Calu3 (cell line): ENCODE measurements around the gene EEF2. TPM values are rescaled to one million over a fixed set of nuclear protein-coding genes. Genes with fewer than 3 reads are reported as not detected.
"Not testable (repeated sequence)": the region's sequence is repeated elsewhere in the genome, so short reads cannot be mapped to it uniquely, and the experiment has no call there.

ENCODE experiments used
- BruUV-seq: library from RNA; stranded (reverse); fragments of 400-500 nt; replicated peaks from 2 replicates; lab custom pipeline; 2021; lab: Mats Ljungman, UMichigan
- CTCF ChIA-PET: fragments of 300-600 bp; sonication (Branson Sonifier 250); formaldehyde crosslinking; loops from one replicate; lab custom pipeline; 2022; ENCODE audit warnings: antibody characterized with exemption; lab: Charles Lee
- DNase-seq: peaks from one replicate; pipeline ENCODE4 v3.0.0; 2022
- H3K27ac Mint-ChIP-seq: one replicate; pipeline ENCODE4 v1.8.0; 2022; ENCODE audit warnings: mixed read lengths; ENCODE audit not compliant: unreplicated experiment
- H3K27me3 Mint-ChIP-seq: one replicate; pipeline ENCODE4 v1.8.0; 2022; ENCODE audit warnings: mixed read lengths; ENCODE audit not compliant: unreplicated experiment
- H3K36me3 Mint-ChIP-seq: one replicate; pipeline ENCODE4 v1.8.0; 2022; ENCODE audit warnings: mild to moderate bottlenecking, moderate library complexity, mixed read lengths; ENCODE audit not compliant: insufficient read depth, unreplicated experiment
- H3K4me1 Mint-ChIP-seq: one replicate; pipeline ENCODE4 v1.8.0; 2022; ENCODE audit warnings: mild to moderate bottlenecking, low read depth, mixed read lengths; ENCODE audit not compliant: unreplicated experiment
- H3K4me3 Mint-ChIP-seq: one replicate; pipeline ENCODE4 v1.8.0; 2022; ENCODE audit warnings: mild to moderate bottlenecking, low read depth, moderate library complexity, mixed read lengths; ENCODE audit not compliant: unreplicated experiment
- H3K9me3 Mint-ChIP-seq: one replicate; pipeline ENCODE4 v1.8.0; 2022; ENCODE audit warnings: low read depth, mixed read lengths; ENCODE audit not compliant: unreplicated experiment
- intact Hi-C: fragments of 100-400 bp; cut with micrococcal nuclease; formaldehyde crosslinking; loops from one replicate; pipeline ENCODE4 v1.10.0; 2022; ENCODE audit not compliant: unreplicated experiment
- total RNA-seq: library from RNA; stranded (reverse); gene quantifications from 2 replicates; pipeline ENCODE4 v1.2.3, GENCODE V29; 2022
- TF ChIP-seq, protein P1 (sequence below): fragments of 200-600 bp; IDR thresholded peaks from one replicate; pipeline ENCODE4 v1.8.0; 2022; ENCODE audit warnings: antibody characterized with exemption; ENCODE audit not compliant: unreplicated experiment

EEF2 gene
- total RNA-seq, 1 experiment from 2014 or later, result 1,166 TPM

DNA sequence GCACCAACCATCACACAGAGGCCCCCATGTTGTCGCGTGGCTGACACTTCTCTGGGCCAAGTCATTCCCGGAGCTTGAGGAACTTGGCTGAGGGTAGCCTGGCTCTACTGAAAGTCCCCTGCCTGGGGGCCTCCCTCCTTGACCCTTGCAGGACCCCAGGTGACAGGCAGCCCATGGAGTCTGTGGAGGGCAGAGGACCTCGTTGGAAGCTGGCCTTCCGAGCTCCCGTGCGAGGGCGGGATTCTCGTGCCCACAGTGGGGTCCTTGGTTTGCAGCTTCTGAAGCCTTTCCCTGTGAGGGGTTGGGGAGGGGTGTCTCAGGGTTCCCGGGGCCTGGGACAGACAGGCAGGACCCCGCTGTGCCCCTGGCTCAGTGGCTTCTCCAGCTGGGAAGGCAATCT is 36.0 kb downstream of the EEF2 start:
- TF ChIP-seq, protein P1, sequence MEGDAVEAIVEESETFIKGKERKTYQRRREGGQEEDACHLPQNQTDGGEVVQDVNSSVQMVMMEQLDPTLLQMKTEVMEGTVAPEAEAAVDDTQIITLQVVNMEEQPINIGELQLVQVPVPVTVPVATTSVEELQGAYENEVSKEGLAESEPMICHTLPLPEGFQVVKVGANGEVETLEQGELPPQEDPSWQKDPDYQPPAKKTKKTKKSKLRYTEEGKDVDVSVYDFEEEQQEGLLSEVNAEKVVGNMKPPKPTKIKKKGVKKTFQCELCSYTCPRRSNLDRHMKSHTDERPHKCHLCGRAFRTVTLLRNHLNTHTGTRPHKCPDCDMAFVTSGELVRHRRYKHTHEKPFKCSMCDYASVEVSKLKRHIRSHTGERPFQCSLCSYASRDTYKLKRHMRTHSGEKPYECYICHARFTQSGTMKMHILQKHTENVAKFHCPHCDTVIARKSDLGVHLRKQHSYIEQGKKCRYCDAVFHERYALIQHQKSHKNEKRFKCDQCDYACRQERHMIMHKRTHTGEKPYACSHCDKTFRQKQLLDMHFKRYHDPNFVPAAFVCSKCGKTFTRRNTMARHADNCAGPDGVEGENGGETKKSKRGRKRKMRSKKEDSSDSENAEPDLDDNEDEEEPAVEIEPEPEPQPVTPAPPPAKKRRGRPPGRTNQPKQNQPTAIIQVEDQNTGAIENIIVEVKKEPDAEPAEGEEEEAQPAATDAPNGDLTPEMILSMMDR, result no peak
- Mint-ChIP-seq H3K36me3 (peaks cover 7% of the 10 kb centered on the region), H3K9me3 (no peaks in the 10 kb centered on the region), H3K27ac (no peak overlapping the region), H3K27me3 (peaks cover 13% of the 10 kb centered on the region), H3K4me1 (peaks cover 7% of the 10 kb centered on the region), H3K4me3 (no peak overlapping the region)
- no TSS peak for BruUV-seq
- no peak for DNase-seq
- CTCF ChIA-PET, result no interaction called here
- intact Hi-C loops, result no loop called here

DNA sequence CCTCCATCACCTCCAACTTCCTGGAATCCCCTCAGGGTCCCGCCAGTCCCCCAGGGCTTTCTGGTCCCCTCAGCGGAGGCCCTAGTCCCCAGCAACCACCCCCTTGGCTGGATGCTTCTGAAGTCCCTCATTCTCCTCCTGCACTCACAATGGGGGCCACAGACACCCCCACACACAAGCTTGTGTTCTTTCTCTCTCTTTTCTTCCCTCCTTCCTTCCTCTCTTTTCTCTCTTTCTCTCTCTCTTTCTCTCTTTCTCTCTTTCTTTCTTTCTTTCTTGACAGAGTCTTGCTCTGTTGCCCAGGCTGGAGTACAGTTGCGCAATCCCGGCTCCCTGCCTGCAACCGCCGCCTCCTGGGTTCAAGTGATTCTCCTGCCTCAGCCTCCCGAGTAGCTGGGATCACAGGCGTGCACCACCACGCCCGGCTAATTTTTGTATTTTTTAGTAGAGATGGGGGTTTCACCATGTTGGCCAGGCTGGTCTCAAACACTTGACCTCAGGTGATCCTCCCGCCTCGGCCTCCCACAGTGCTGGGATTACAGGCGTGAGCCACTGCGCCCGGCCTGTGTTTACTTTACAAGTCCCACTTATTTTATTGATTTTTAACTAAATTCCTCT is 37.8 kb downstream of the EEF2 start:
- CTCF ChIA-PET, BruUV-seq, H3K4me3 Mint-ChIP-seq, H3K9me3 Mint-ChIP-seq, H3K27ac Mint-ChIP-seq, intact Hi-C loops, H3K36me3 Mint-ChIP-seq, H3K4me1 Mint-ChIP-seq, DNase-seq: not testable (repeated sequence)
- H3K27me3 Mint-ChIP-seq, result peaks cover 13% of the 10 kb centered on the region

DNA sequence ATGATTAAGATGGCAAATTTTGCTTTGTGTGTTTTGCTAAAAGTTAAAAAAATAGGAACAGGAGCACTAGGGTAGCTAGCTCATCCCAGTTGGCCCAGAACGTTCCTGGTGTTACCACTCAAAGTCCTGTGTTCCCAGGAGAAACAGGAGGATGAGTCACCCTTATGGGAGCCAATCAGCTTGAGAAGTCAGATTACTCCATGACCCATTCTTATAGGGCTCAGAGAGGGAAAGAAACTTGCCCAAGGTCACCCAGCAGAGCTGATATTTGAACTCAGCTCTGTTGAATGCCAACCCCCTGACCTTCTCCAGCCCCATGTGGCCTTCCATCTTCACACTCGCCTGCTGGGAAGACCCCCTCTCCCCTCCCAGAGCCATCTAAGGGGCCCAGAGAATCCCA is 39.4 kb downstream of the EEF2 start:
- Mint-ChIP-seq H3K4me1 (peaks cover 7% of the 10 kb centered on the region), H3K9me3 (no peaks in the 10 kb centered on the region), H3K36me3 (no peaks in the 10 kb centered on the region), H3K4me3 (no peak overlapping the region), H3K27ac (no peak overlapping the region), H3K27me3 (peaks cover 13% of the 10 kb centered on the region)
- CTCF ChIA-PET, result no interaction called here
- TF ChIP-seq, protein P1, result no peak
- DNase-seq, result no peak
- no TSS peak for BruUV-seq
- intact Hi-C loops, result no loop called here

DNA sequence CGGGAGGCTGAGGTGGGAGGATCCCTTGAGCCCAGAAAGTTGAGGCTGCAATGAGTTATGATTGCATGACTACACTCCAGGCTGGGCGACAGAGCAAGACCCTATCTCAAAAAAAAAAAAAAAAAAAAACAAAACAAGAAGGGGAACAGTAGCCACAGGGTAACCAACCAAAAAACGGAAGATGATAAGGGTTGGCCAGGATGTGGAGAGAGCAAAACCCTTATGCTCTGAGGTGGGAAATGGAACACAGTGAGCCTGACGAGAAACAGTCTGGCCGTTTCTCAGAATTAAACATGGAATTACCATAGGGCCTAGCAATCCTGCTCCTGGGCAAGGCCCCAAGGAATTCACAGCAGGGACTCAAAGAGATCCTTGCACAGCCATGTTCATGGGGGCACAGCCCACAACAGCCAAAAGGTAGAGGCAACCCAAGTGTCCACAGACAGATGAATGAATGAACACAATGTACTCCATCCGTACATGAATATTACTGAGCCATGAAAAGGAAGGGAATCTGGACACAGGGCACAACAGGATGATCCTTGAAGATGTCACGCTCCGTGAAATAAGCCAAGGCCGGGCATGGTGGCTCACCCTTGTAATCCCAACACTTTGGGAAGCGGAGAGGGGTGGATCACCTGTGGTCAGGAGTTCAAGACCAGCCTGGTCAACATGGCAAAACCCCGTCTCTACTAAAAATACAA is 41.1 kb downstream of the EEF2 start:
- Mint-ChIP-seq H3K4me1 (peaks cover 7% of the 10 kb centered on the region), H3K9me3 (no peaks in the 10 kb centered on the region), H3K27me3 (peaks cover 13% of the 10 kb centered on the region), H3K4me3 (no peak overlapping the region), H3K27ac (no peak overlapping the region), H3K36me3 (no peaks in the 10 kb centered on the region)
- no TSS peak for BruUV-seq
- CTCF ChIA-PET, result no interaction called here
- DNase-seq, result no peak
- intact Hi-C loops, result no loop called here
- TF ChIP-seq, protein P1, result no peak
